ENCODE data around the gene C12orf75.
"Not testable (repeated sequence)": the region's sequence is repeated elsewhere in the genome, so short reads cannot be mapped to it uniquely, and the experiment has no call there.

Gene C12orf75

GRCh38 chr12:105404134-105404533 lies 73.6 kb downstream of the C12orf75 start:
- H3K9me3 ChIP-seq (ENCODE audit: control insufficient read depth, low read depth, low read length); H3K36me3 ChIP-seq (ENCODE audit: control insufficient read depth, low read depth, low read length); H3K4me1 ChIP-seq (ENCODE audit: control insufficient read depth, low read depth, low read length); H3K9ac ChIP-seq (ENCODE audit: low read length); H3K27ac ChIP-seq (ENCODE audit: low read length); H3K4me3 ChIP-seq (ENCODE audit: low read length); H3K27me3 ChIP-seq (ENCODE audit: control insufficient read depth, insufficient read depth, low read length): not testable (repeated sequence)

GRCh38 chr12:105406497-105406896 lies 76.0 kb downstream of the C12orf75 start:
- Histone ChIP-seq H3K27ac (ENCODE audit: low read length) (no peak overlapping the region), H3K9me3 (ENCODE audit: control insufficient read depth, low read depth, low read length) (no peaks in the 10 kb centered on the region), H3K4me3 (ENCODE audit: low read length) (no peak overlapping the region), H3K9ac (ENCODE audit: low read length) (no peak overlapping the region), H3K4me1 (ENCODE audit: control insufficient read depth, low read depth, low read length) (peaks cover 4% of the 10 kb centered on the region), H3K36me3 (ENCODE audit: control insufficient read depth, low read depth, low read length) (no peaks in the 10 kb centered on the region), H3K27me3 (ENCODE audit: control insufficient read depth, insufficient read depth, low read length) (no peaks in the 10 kb centered on the region)

- no peaks in the 10 kb centered on the region for H3K36me3 ChIP-seq (ENCODE audit: control insufficient read depth, low read depth, low read length)
- H3K27me3 ChIP-seq (ENCODE audit: control insufficient read depth, insufficient read depth, low read length) = no peaks in the 10 kb centered on the region
- H3K4me1 ChIP-seq (ENCODE audit: control insufficient read depth, low read depth, low read length) = peaks cover 4% of the 10 kb centered on the region
- no peaks in the 10 kb centered on the region for H3K9me3 ChIP-seq (ENCODE audit: control insufficient read depth, low read depth, low read length)
- H3K27ac ChIP-seq (ENCODE audit: low read length) = no peak overlapping the region
- H3K4me3 ChIP-seq (ENCODE audit: low read length) = no peak overlapping the region
- no peak overlapping the region for H3K9ac ChIP-seq (ENCODE audit: low read length)
Measured at GRCh38 chr12:105409279-105409678, 78.8 kb downstream of the C12orf75 start.

- Histone ChIP-seq H3K27me3 (ENCODE audit: control insufficient read depth, insufficient read depth, low read length) (no peaks in the 10 kb centered on the region), H3K4me1 (ENCODE audit: control insufficient read depth, low read depth, low read length) (peaks cover 4% of the 10 kb centered on the region), H3K9me3 (ENCODE audit: control insufficient read depth, low read depth, low read length) (no peaks in the 10 kb centered on the region), H3K36me3 (ENCODE audit: control insufficient read depth, low read depth, low read length) (no peaks in the 10 kb centered on the region), H3K27ac (ENCODE audit: low read length) (no peak overlapping the region), H3K4me3 (ENCODE audit: low read length) (no peak overlapping the region), H3K9ac (ENCODE audit: low read length) (no peak overlapping the region)
Measured at GRCh38 chr12:105409801-105410471, 79.4 kb downstream of the C12orf75 start.

- Histone ChIP-seq H3K9me3 (ENCODE audit: control insufficient read depth, low read depth, low read length) (no peaks in the 10 kb centered on the region), H3K4me1 (ENCODE audit: control insufficient read depth, low read depth, low read length) (peaks cover 4% of the 10 kb centered on the region), H3K36me3 (ENCODE audit: control insufficient read depth, low read depth, low read length) (no peaks in the 10 kb centered on the region), H3K27me3 (ENCODE audit: control insufficient read depth, insufficient read depth, low read length) (no peaks in the 10 kb centered on the region), H3K9ac (ENCODE audit: low read length) (no peak overlapping the region), H3K27ac (ENCODE audit: low read length) (no peak overlapping the region), H3K4me3 (ENCODE audit: low read length) (no peak overlapping the region)
Measured at GRCh38 chr12:105413911-105414487, 83.5 kb downstream of the C12orf75 start.

- Histone ChIP-seq H3K27me3 (ENCODE audit: control insufficient read depth, insufficient read depth, low read length) (no peaks in the 10 kb centered on the region), H3K4me3 (ENCODE audit: low read length) (no peak overlapping the region), H3K9me3 (ENCODE audit: control insufficient read depth, low read depth, low read length) (no peaks in the 10 kb centered on the region), H3K36me3 (ENCODE audit: control insufficient read depth, low read depth, low read length) (no peaks in the 10 kb centered on the region), H3K4me1 (ENCODE audit: control insufficient read depth, low read depth, low read length) (no peaks in the 10 kb centered on the region), H3K27ac (ENCODE audit: low read length) (no peak overlapping the region), H3K9ac (ENCODE audit: low read length) (no peak overlapping the region)
Measured at GRCh38 chr12:105417732-105418131, 87.2 kb downstream of the C12orf75 start.

- H3K9ac ChIP-seq (ENCODE audit: low read length) = no peak overlapping the region
- no peaks in the 10 kb centered on the region for H3K9me3 ChIP-seq (ENCODE audit: control insufficient read depth, low read depth, low read length)
- H3K4me1 ChIP-seq (ENCODE audit: control insufficient read depth, low read depth, low read length) = no peaks in the 10 kb centered on the region
- H3K4me3 ChIP-seq (ENCODE audit: low read length) = no peak overlapping the region
- H3K27ac ChIP-seq (ENCODE audit: low read length) = no peak overlapping the region
- H3K36me3 ChIP-seq (ENCODE audit: control insufficient read depth, low read depth, low read length) = no peaks in the 10 kb centered on the region
- H3K27me3 ChIP-seq (ENCODE audit: control insufficient read depth, insufficient read depth, low read length) = no peaks in the 10 kb centered on the region
Measured at GRCh38 chr12:105418229-105418628, 87.7 kb downstream of the C12orf75 start.

- Histone ChIP-seq H3K36me3 (ENCODE audit: control insufficient read depth, low read depth, low read length) (no peaks in the 10 kb centered on the region), H3K4me1 (ENCODE audit: control insufficient read depth, low read depth, low read length) (no peaks in the 10 kb centered on the region), H3K4me3 (ENCODE audit: low read length) (no peak overlapping the region), H3K27me3 (ENCODE audit: control insufficient read depth, insufficient read depth, low read length) (no peaks in the 10 kb centered on the region), H3K9ac (ENCODE audit: low read length) (no peak overlapping the region), H3K27ac (ENCODE audit: low read length) (no peak overlapping the region), H3K9me3 (ENCODE audit: control insufficient read depth, low read depth, low read length) (no peaks in the 10 kb centered on the region)
Measured at GRCh38 chr12:105418821-105419291, 88.4 kb downstream of the C12orf75 start.

GRCh38 chr12:105419606-105420005 lies 89.1 kb downstream of the C12orf75 start:
- H3K9ac ChIP-seq (ENCODE audit: low read length) = no peak overlapping the region

GRCh38 chr12:105420046-105420445 lies 89.6 kb downstream of the C12orf75 start:
- Histone ChIP-seq H3K36me3 (ENCODE audit: control insufficient read depth, low read depth, low read length) (no peaks in the 10 kb centered on the region), H3K9ac (ENCODE audit: low read length) (no peak overlapping the region), H3K27me3 (ENCODE audit: control insufficient read depth, insufficient read depth, low read length) (no peaks in the 10 kb centered on the region), H3K4me3 (ENCODE audit: low read length) (no peak overlapping the region), H3K27ac (ENCODE audit: low read length) (no peak overlapping the region), H3K9me3 (ENCODE audit: control insufficient read depth, low read depth, low read length) (no peaks in the 10 kb centered on the region), H3K4me1 (ENCODE audit: control insufficient read depth, low read depth, low read length) (no peaks in the 10 kb centered on the region)

More at GRCh38 chr12:105419606-105420005, 89.1 kb downstream of the C12orf75 start:
- no peaks in the 10 kb centered on the region for H3K36me3 ChIP-seq (ENCODE audit: control insufficient read depth, low read depth, low read length)
- H3K27ac ChIP-seq (ENCODE audit: low read length) = no peak overlapping the region
- no peaks in the 10 kb centered on the region for H3K4me1 ChIP-seq (ENCODE audit: control insufficient read depth, low read depth, low read length)
- H3K4me3 ChIP-seq (ENCODE audit: low read length) = no peak overlapping the region
- no peaks in the 10 kb centered on the region for H3K9me3 ChIP-seq (ENCODE audit: control insufficient read depth, low read depth, low read length)
- no peaks in the 10 kb centered on the region for H3K27me3 ChIP-seq (ENCODE audit: control insufficient read depth, insufficient read depth, low read length)

GRCh38 chr12:105420659-105421240 lies 90.3 kb downstream of the C12orf75 start:
- no peak overlapping the region for H3K4me3 ChIP-seq (ENCODE audit: low read length)
- H3K27ac ChIP-seq (ENCODE audit: low read length) = no peak overlapping the region
- no peaks in the 10 kb centered on the region for H3K4me1 ChIP-seq (ENCODE audit: control insufficient read depth, low read depth, low read length)
- no peaks in the 10 kb centered on the region for H3K36me3 ChIP-seq (ENCODE audit: control insufficient read depth, low read depth, low read length)
- no peak overlapping the region for H3K9ac ChIP-seq (ENCODE audit: low read length)
- H3K27me3 ChIP-seq (ENCODE audit: control insufficient read depth, insufficient read depth, low read length) = no peaks in the 10 kb centered on the region
- no peaks in the 10 kb centered on the region for H3K9me3 ChIP-seq (ENCODE audit: control insufficient read depth, low read depth, low read length)

Measured in iPS-18a (cell line).